ENCODE data around the gene METTL17. TPM values are rescaled to one million over a fixed set of nuclear protein-coding genes. Genes with fewer than 3 reads are reported as not detected.

Gene METTL17
- total and polyA plus RNA-seq, 2 donors (not counting 1 experiment from before 2014, with no cell fraction given), result 28.4 to 47.7 TPM

DNA sequence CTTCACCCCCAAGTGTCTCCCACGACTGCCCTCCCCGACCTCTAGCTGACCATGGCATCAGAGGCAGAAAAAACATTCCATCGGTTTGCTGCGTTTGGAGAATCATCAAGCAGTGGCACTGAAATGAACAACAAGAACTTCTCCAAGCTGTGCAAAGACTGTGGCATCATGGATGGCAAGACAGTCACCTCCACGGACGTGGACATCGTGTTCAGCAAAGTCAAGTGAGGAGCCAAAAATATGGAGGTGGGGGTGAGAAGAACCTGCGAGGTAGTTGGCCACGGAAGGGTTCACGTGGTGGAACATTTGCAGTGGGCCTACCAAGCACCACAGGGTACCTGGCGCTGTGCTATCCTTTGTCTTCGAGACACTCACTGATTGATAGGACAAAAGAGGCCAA, 40.8 kb downstream of the METTL17 start:
- H4K20me1 ChIP-seq (ENCODE audit: control insufficient read depth, extremely low read depth, insufficient read depth, low read length), result no peaks in the 10 kb centered on the region
- H3K4me1 ChIP-seq (ENCODE audit: control insufficient read depth, extremely low read depth, insufficient read depth, low read length), result no peaks in the 10 kb centered on the region
- no peak overlapping the region for H2AFZ ChIP-seq (ENCODE audit: low read length)
- no peaks in the 10 kb centered on the region for H3K79me2 ChIP-seq (ENCODE audit: control insufficient read depth, insufficient read depth, low read length)
- no peaks in the 10 kb centered on the region for H3K9me3 ChIP-seq (ENCODE audit: control insufficient read depth, insufficient read depth, low read depth, low read length)
- no peak overlapping the region for H3K4me3 ChIP-seq (replicated peaks in 1 of 4; ENCODE audit: control extremely low read depth in 1 of 4, insufficient read depth in 1 of 4, low read depth in 3 of 4, low read length in 4 of 4)
- no peak overlapping the region for H3K4me2 ChIP-seq (ENCODE audit: extremely low read depth, insufficient read depth, low read length)
- no peak overlapping the region for H3K9ac ChIP-seq (ENCODE audit: insufficient read depth, low read length)
- H3K27ac ChIP-seq (ENCODE audit: insufficient read depth, low read length), result no peak overlapping the region
- TF ChIP-seq EZH2 (IDR thresholded peaks at IDR 0.05; ENCODE audit: low read length, missing control alignments), result no peak
- TF ChIP-seq, protein P1, sequence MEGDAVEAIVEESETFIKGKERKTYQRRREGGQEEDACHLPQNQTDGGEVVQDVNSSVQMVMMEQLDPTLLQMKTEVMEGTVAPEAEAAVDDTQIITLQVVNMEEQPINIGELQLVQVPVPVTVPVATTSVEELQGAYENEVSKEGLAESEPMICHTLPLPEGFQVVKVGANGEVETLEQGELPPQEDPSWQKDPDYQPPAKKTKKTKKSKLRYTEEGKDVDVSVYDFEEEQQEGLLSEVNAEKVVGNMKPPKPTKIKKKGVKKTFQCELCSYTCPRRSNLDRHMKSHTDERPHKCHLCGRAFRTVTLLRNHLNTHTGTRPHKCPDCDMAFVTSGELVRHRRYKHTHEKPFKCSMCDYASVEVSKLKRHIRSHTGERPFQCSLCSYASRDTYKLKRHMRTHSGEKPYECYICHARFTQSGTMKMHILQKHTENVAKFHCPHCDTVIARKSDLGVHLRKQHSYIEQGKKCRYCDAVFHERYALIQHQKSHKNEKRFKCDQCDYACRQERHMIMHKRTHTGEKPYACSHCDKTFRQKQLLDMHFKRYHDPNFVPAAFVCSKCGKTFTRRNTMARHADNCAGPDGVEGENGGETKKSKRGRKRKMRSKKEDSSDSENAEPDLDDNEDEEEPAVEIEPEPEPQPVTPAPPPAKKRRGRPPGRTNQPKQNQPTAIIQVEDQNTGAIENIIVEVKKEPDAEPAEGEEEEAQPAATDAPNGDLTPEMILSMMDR (conservative IDR thresholded peaks at IDR 0.05 in 1 of 2, IDR thresholded peaks at IDR 0.05 in 1 of 2; ENCODE audit: low read depth in 1 of 2, low read length in 2 of 2), result no peak
- no peaks in the 10 kb centered on the region for H3K36me3 ChIP-seq (ENCODE audit: control insufficient read depth, insufficient read depth, low read length)
- peaks cover 35% of the 10 kb centered on the region for H3K27me3 ChIP-seq (ENCODE audit: control insufficient read depth, insufficient read depth, low read length)
- DNase-seq (ENCODE audit: low read depth in 2 of 2), result no peak

DNA sequence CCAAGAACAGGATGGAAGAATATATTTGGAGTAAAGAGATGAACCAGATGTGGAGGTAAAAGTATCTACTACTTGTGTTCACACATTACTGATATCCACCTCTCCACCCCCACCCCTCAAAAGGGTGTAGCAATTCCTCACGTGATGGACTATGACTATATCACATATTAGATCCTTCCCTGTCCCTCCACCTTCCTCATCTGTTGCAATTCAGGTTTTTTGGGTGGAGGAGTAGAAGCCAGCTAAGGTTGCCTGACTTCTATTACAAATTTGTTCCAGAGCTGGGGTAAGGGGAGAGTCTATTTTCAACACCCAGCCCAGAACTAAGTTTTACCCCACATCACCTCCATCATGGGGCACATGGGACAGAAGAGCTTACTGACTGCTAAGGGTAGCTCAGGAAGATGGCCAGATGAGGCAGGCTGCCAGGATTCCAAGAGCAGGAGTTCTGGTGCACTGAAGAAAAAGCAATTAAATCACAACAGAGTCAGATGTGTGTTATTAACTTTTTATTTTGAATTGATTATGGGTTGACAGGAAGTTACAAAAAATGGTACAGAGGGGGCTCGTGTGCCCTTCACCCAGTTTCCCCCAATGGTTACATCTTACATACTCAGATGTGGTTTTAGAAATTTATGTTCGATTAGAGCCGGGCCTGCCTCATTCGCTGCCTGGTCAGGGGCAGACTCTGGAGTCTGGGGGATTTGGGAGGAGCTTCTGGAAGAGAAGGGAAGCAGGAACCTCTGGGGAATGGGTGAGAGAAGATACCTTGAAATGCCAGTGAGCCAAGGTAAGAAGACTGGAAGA, 42.7 kb downstream of the METTL17 start:
- no peak overlapping the region for H2AFZ ChIP-seq (ENCODE audit: low read length)
- H3K9me3 ChIP-seq (ENCODE audit: control insufficient read depth, insufficient read depth, low read depth, low read length), result no peaks in the 10 kb centered on the region
- TF ChIP-seq, protein P1 (conservative IDR thresholded peaks at IDR 0.05 in 1 of 2, IDR thresholded peaks at IDR 0.05 in 1 of 2; ENCODE audit: low read depth in 1 of 2, low read length in 2 of 2), result no peak
- TF ChIP-seq EZH2 (IDR thresholded peaks at IDR 0.05; ENCODE audit: low read length, missing control alignments), result no peak
- no peak overlapping the region for H3K9ac ChIP-seq (ENCODE audit: insufficient read depth, low read length)
- H3K27me3 ChIP-seq (ENCODE audit: control insufficient read depth, insufficient read depth, low read length), result peaks cover 26% of the 10 kb centered on the region
- no peak overlapping the region for H3K4me3 ChIP-seq (replicated peaks in 1 of 4; ENCODE audit: control extremely low read depth in 1 of 4, insufficient read depth in 1 of 4, low read depth in 3 of 4, low read length in 4 of 4)
- no peaks in the 10 kb centered on the region for H3K36me3 ChIP-seq (ENCODE audit: control insufficient read depth, insufficient read depth, low read length)
- no peaks in the 10 kb centered on the region for H3K4me1 ChIP-seq (ENCODE audit: control insufficient read depth, extremely low read depth, insufficient read depth, low read length)
- H3K4me2 ChIP-seq (ENCODE audit: extremely low read depth, insufficient read depth, low read length), result no peak overlapping the region
- no peaks in the 10 kb centered on the region for H3K79me2 ChIP-seq (ENCODE audit: control insufficient read depth, insufficient read depth, low read length)
- no peak for DNase-seq (ENCODE audit: low read depth in 2 of 2)
- H4K20me1 ChIP-seq (ENCODE audit: control insufficient read depth, extremely low read depth, insufficient read depth, low read length), result no peaks in the 10 kb centered on the region
- no peak overlapping the region for H3K27ac ChIP-seq (ENCODE audit: insufficient read depth, low read length)

DNA sequence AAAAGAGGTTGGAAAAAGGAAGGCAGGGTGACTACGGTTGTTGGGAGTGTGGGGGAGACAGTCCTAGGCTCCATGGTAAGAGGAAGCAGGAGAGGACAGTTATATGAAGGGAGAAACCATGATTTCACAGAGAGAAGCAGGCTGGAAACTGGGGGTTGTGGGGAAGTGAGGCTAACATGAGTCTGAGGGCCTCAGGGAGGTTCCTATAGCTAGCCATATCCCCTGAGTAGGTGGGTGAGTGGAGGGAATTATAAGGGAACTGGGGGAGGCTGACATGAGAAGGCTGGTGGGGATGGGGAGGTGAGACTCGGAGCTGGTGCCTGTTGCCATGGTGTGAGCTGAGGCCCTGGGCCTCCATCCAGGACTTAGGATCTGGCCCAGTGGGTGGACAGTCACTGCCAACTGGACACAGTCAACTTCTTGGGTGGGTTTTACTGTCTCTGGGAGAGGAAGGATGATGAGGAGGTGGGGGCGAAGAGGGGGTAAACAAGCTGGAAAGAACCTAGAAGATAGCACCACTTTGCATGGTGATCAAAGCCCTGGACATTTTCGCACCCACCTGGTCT, 43.4 kb downstream of the METTL17 start:
- Histone ChIP-seq H3K9me3 (ENCODE audit: control insufficient read depth, insufficient read depth, low read depth, low read length) (no peaks in the 10 kb centered on the region), H3K9ac (ENCODE audit: insufficient read depth, low read length) (no peak overlapping the region), H2AFZ (ENCODE audit: low read length) (no peak overlapping the region), H3K4me1 (ENCODE audit: control insufficient read depth, extremely low read depth, insufficient read depth, low read length) (no peaks in the 10 kb centered on the region), H3K79me2 (ENCODE audit: control insufficient read depth, insufficient read depth, low read length) (no peaks in the 10 kb centered on the region), H3K4me3 (replicated peaks in 1 of 4; ENCODE audit: control extremely low read depth in 1 of 4, insufficient read depth in 1 of 4, low read depth in 3 of 4, low read length in 4 of 4) (no peak overlapping the region), H3K27ac (ENCODE audit: insufficient read depth, low read length) (no peak overlapping the region), H3K36me3 (ENCODE audit: control insufficient read depth, insufficient read depth, low read length) (no peaks in the 10 kb centered on the region), H3K4me2 (ENCODE audit: extremely low read depth, insufficient read depth, low read length) (no peak overlapping the region), H3K27me3 (ENCODE audit: control insufficient read depth, insufficient read depth, low read length) (peaks cover 29% of the 10 kb centered on the region), H4K20me1 (ENCODE audit: control insufficient read depth, extremely low read depth, insufficient read depth, low read length) (no peaks in the 10 kb centered on the region)
- DNase-seq (ENCODE audit: low read depth in 2 of 2), result no peak
- TF ChIP-seq, protein P1 (conservative IDR thresholded peaks at IDR 0.05 in 1 of 2, IDR thresholded peaks at IDR 0.05 in 1 of 2; ENCODE audit: low read depth in 1 of 2, low read length in 2 of 2), result no peak
- TF ChIP-seq EZH2 (IDR thresholded peaks at IDR 0.05; ENCODE audit: low read length, missing control alignments), result no peak

Measured in fibroblast of lung (primary cell).